ENCODE measurements around the gene DBX2.

Gene DBX2

DNA sequence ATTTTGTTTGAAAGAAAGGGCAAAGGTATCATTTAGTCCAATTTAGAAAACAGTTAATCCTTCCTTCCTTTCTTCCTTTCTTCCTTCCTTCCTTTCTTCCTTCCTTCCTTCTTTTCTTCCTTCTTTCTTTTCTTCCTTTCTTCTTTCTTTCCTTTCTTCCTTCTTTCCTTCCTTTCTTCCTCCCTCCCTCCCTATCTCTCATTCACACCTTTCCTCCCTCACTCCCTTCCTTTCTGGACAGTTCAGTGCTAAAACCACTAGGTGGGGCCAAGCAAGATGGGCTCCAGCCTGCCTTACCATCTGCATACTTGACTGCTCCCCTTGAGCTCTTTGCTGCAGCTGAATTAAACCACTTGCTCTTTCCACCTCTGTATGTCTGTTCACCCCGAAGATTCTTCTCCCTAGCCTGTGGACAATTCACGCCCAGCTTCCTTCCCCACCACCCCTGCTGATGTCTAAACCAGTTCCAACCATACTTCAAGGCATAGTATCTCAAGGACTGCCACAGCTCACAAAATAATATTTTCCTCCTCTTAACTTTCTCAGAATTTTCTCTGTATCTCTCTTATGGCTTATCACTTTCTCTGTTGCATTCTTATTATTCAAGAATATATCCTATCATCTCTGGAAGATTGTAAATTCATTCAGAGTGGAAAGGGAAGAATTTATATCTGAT is 78.0 kb downstream of the DBX2 start:
- TF ChIP-seq, protein P1, sequence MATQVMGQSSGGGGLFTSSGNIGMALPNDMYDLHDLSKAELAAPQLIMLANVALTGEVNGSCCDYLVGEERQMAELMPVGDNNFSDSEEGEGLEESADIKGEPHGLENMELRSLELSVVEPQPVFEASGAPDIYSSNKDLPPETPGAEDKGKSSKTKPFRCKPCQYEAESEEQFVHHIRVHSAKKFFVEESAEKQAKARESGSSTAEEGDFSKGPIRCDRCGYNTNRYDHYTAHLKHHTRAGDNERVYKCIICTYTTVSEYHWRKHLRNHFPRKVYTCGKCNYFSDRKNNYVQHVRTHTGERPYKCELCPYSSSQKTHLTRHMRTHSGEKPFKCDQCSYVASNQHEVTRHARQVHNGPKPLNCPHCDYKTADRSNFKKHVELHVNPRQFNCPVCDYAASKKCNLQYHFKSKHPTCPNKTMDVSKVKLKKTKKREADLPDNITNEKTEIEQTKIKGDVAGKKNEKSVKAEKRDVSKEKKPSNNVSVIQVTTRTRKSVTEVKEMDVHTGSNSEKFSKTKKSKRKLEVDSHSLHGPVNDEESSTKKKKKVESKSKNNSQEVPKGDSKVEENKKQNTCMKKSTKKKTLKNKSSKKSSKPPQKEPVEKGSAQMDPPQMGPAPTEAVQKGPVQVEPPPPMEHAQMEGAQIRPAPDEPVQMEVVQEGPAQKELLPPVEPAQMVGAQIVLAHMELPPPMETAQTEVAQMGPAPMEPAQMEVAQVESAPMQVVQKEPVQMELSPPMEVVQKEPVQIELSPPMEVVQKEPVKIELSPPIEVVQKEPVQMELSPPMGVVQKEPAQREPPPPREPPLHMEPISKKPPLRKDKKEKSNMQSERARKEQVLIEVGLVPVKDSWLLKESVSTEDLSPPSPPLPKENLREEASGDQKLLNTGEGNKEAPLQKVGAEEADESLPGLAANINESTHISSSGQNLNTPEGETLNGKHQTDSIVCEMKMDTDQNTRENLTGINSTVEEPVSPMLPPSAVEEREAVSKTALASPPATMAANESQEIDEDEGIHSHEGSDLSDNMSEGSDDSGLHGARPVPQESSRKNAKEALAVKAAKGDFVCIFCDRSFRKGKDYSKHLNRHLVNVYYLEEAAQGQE (IDR thresholded peaks at IDR 0.05; ENCODE audit: insufficient read depth in 1 of 2, low read depth in 2 of 2, low read length in 2 of 2): no peak
- TF ChIP-seq TAF1 (IDR thresholded peaks at IDR 0.05; ENCODE audit: borderline replicate concordance, insufficient read depth, low read length): no peak
- TF ChIP-seq SIN3A (IDR thresholded peaks at IDR 0.05; ENCODE audit: borderline replicate concordance, insufficient read depth, low read length): no peak
- no peak for TF ChIP-seq FOXP2 (optimal IDR thresholded peaks at IDR 0.05; ENCODE audit: borderline replicate concordance, extremely low read depth, extremely low read length, insufficient read depth)
- TF ChIP-seq POLR2AphosphoS5 (IDR thresholded peaks at IDR 0.05; ENCODE audit: low read depth, low read length): no peak

DNA sequence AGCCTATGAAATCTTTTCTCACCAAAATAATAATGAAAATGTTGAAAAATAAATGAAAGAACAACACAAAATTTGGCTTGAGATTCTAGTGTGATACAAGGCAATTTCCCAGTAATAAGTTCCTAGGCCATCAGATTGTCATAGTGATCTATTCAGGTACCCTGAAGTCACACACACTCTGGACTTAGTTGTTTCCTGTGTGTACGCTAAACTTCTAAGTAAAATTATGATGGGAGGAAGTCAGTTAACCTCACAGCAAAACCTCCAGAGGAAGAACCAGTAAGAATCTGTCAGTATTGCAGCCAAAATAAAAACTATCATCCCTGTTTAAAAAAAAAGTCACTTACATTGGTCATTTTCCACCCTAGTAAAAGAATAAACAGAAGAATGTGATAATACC is 81.9 kb downstream of the DBX2 start:
- TF ChIP-seq FOXP2 (optimal IDR thresholded peaks at IDR 0.05; ENCODE audit: borderline replicate concordance, extremely low read depth, extremely low read length, insufficient read depth): no peak
- TF ChIP-seq, protein P1 (IDR thresholded peaks at IDR 0.05; ENCODE audit: insufficient read depth in 1 of 2, low read depth in 2 of 2, low read length in 2 of 2): no peak
- no peak for TF ChIP-seq SIN3A (IDR thresholded peaks at IDR 0.05; ENCODE audit: borderline replicate concordance, insufficient read depth, low read length)
- TF ChIP-seq POLR2AphosphoS5 (IDR thresholded peaks at IDR 0.05; ENCODE audit: low read depth, low read length): no peak
- no peak for TF ChIP-seq TAF1 (IDR thresholded peaks at IDR 0.05; ENCODE audit: borderline replicate concordance, insufficient read depth, low read length)
